Astrocyte of the cerebellum (primary cell): ENCODE data around the gene MTA3.
"Not testable (repeated sequence)": the region's sequence is repeated elsewhere in the genome, so short reads cannot be mapped to it uniquely, and the experiment has no call there.

Source experiments
- DNase-seq: peaks from one replicate; pipeline ENCODE4 v3.0.0-alpha.2; 2011; ENCODE audit warnings: low read depth
- H3K4me3 ChIP-seq: 2 replicates; pipeline ENCODE4 v1.5.1; 2011; ENCODE audit warnings: mild to moderate bottlenecking, low read depth, low read length, moderate library complexity
- CTCF ChIP-seq: IDR thresholded peaks from 2 replicates; pipeline ENCODE4 v1.5.1; 2012; ENCODE audit warnings: low read length, low read depth, moderate library complexity, mild to moderate bottlenecking; ENCODE audit errors: missing control alignments
- in situ Hi-C: cut with HindIII; loops from 2 replicates; pipeline ENCODE4 v1.10.0; 2017; ENCODE audit warnings: low sequenced_read_pairs

The MTA3 gene

GRCh38 chr2:42554392-42554791 is 14.0 kb upstream of the MTA3 start:
- in situ Hi-C loops = no loop called here
- no peak overlapping the region for H3K4me3 ChIP-seq
- no peak for TF ChIP-seq CTCF
- no peak for DNase-seq

GRCh38 chr2:42556315-42556890 is 12.0 kb upstream of the MTA3 start:
- TF ChIP-seq CTCF = no peak
- no peak for DNase-seq
- H3K4me3 ChIP-seq = no peak overlapping the region
- in situ Hi-C loops = no loop called here

DNA sequence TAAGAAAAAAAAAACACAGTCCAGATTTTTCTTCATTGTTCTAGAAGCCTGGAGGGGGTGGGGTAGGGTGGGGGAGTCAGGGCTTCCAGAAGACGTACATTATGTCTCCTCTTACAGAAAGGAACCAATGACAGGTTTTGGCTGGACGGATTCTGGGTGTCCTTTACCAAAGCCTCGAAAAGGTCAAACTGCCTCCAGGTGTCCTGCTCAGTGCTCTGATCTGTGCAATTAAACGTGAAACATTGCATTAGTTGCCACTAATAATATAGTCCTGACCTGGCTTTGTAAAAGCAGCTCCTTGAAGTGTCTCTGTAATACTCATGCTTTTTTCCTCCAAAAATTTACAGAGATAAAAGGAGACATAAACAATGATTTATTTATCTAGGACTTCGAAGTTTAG is 11.1 kb upstream of the MTA3 start:
- H3K4me3 ChIP-seq = no peak overlapping the region
- TF ChIP-seq CTCF = no peak
- DNase-seq = no peak
- in situ Hi-C loops = no loop called here

DNA sequence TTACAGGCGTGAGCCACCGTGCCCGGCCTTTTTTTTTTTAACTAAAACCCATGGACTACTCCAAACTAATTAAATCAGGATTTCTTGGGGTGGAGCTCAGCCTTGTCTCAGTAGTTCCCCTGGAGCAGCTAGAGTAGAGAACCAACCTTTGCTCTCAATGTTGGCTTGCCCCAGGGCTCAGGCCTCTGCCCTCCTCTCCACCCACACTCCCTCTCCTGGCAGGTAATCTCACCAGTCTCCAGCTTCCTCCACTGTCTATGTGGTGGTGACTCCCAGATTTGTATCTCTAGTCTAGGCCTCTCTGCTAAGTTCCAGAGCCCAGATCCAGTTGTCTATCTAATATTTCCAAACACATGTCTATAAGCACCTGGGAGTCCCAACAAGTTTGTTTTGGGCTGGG is 9.6 kb upstream of the MTA3 start:
- DNase-seq = no peak
- in situ Hi-C loops = no loop called here
- TF ChIP-seq CTCF = no peak
- no peak overlapping the region for H3K4me3 ChIP-seq

DNA sequence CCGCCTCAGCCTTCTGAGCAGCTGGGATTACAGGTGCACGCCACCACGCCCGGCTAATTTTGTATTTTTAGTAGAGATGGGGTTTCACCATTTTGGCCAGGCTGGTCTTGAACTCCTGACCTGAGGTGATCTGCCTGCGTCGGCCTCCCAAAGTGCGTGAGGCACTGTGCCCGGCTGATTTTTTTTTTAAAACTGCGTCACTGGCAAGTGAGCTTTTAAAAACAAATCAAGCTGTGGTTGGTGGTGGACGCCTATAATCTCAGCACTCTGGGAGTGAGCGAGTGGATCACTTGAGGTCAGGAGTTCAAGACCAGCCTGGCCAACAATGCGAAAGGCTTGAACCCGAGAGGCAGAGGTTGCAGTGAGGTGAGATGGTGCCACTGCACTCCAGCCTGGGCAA is 8.3 kb upstream of the MTA3 start:
- H3K4me3 ChIP-seq, DNase-seq, in situ Hi-C loops: not testable (repeated sequence)

DNA sequence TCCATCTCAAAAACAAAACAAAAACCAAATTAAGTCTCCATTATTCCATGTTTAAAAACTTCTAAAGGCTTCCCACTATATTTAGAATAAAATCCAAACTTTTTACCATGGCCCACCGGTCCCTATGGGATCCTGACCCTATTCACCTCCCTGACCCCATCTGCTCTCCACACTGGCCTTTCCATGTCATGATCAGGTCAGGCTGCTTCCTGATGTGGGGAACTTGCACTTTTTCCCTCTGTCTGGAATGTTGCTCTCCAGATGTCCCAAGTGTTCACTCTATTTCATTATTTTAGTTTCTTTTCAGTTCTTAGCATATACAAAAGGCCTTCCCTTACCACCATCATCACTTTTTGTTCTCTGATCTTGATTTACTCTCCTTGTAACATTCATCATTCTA is 7.5 kb upstream of the MTA3 start:
- H3K4me3 ChIP-seq = no peak overlapping the region
- no peak for DNase-seq
- in situ Hi-C loops = no loop called here
- no peak for TF ChIP-seq CTCF

GRCh38 chr2:42562474-42563144 is 5.8 kb upstream of the MTA3 start:
- H3K4me3 ChIP-seq = no peak overlapping the region
- no peak for DNase-seq
- TF ChIP-seq CTCF = no peak
- in situ Hi-C loops = no loop called here
